H1 (cell line): ENCODE data around the gene PDIA3. TPM values are rescaled to one million over a fixed set of nuclear protein-coding genes. Genes with fewer than 3 reads are reported as not detected.
"Not testable (repeated sequence)": the region's sequence is repeated elsewhere in the genome, so short reads cannot be mapped to it uniquely, and the experiment has no call there.

ENCODE experiments used
- CTCF ChIA-PET: fragments of 300-600 bp; sonication (Branson Sonifier 250); formaldehyde crosslinking; loops from one replicate; lab custom pipeline; 2021; ENCODE audit not compliant: partially characterized antibody; lab: Charles Lee
- POLR2A ChIA-PET: fragments of 300-600 bp; sonication (Branson Sonifier 250); formaldehyde crosslinking; loops from one replicate; lab custom pipeline; 2021; ENCODE audit warnings: inconsistent platforms; ENCODE audit not compliant: partially characterized antibody; lab: Charles Lee
- DNase-seq, 2 experiments: peaks; one replicate each; pipeline versions ENCODE4 v3.0.0 to v3.0.0-alpha.2; 2010 to 2022; ENCODE audit warnings: low spot score in 2 of 2, low read depth in 1 of 2, mixed read lengths in 1 of 2
- FAIRE-seq: peaks from 2 replicates; lab custom pipeline; 2011; peaks lifted over from hg19 to GRCh38; lab: Jason Lieb, UNC
- H2AFZ ChIP-seq: 2 replicates; pipeline ENCODE4 v1.8.1; 2012; ENCODE audit warnings: low read length, inconsistent platforms
- H2AK5ac ChIP-seq: 2 replicates; pipeline ENCODE4 v1.6.1; 2013; ENCODE audit warnings: low read depth, low read length
- H2BK120ac ChIP-seq: replicated peaks from 2 replicates; pipeline ENCODE3; 2013; ENCODE audit warnings: low read depth, low read length, inconsistent platforms
- H2BK12ac ChIP-seq: 2 replicates; pipeline ENCODE4 v1.6.1; 2013; ENCODE audit warnings: low read depth, low read length
- H2BK15ac ChIP-seq: 2 replicates; pipeline ENCODE4 v1.6.1; 2013; ENCODE audit warnings: low read length
- H2BK20ac ChIP-seq: 2 replicates; pipeline ENCODE4 v1.6.1; 2013; ENCODE audit warnings: low read length
- H2BK5ac ChIP-seq: 2 replicates; pipeline ENCODE4 v1.6.1; 2013; ENCODE audit warnings: low read depth, low read length
- H3K14ac ChIP-seq: 2 replicates; pipeline ENCODE4 v1.6.1; 2013; ENCODE audit warnings: inconsistent platforms; ENCODE audit not compliant: insufficient read length
- H3K18ac ChIP-seq: 2 replicates; pipeline ENCODE4 v1.6.1; 2013; ENCODE audit warnings: low read length; ENCODE audit errors: extremely low read depth
- H3K23ac ChIP-seq: 2 replicates; pipeline ENCODE4 v1.6.1; 2013; ENCODE audit warnings: inconsistent platforms; ENCODE audit not compliant: insufficient read length
- H3K23me2 ChIP-seq: 2 replicates; pipeline ENCODE4 v1.6.1; 2013; ENCODE audit warnings: low read depth, low read length
- H3K27ac ChIP-seq: 2 replicates; pipeline ENCODE4 v1.6.1; 2011; ENCODE audit warnings: low read depth, low read length, inconsistent platforms
- H3K27me3 ChIP-seq, 4 experiments: replicated peaks in 1 of 4; 1 replicate in 1 of 4; 2 replicates in 3 of 4; pipeline versions ENCODE4 v1.6.1 to v1.8.1; 2011 to 2013; ENCODE audit warnings: low read length in 3 of 4, mild to moderate bottlenecking in 3 of 4, inconsistent platforms in 2 of 4, mixed read lengths in 2 of 4, moderate library complexity in 1 of 4; ENCODE audit not compliant: control insufficient read depth in 3 of 4, insufficient read depth in 3 of 4; ENCODE audit errors: extremely low read depth in 1 of 4
- H3K36me3 ChIP-seq, 4 experiments: 2 replicates each; pipeline versions ENCODE4 v1.6.1 to v1.8.1; 2011 to 2013; ENCODE audit warnings: mild to moderate bottlenecking in 4 of 4, low read length in 3 of 4, moderate library complexity in 2 of 4, control low read depth in 1 of 4, inconsistent platforms in 1 of 4; ENCODE audit not compliant: insufficient read depth in 4 of 4, control insufficient read depth in 2 of 4
- H3K4ac ChIP-seq: replicated peaks from 2 replicates; pipeline ENCODE3; 2013; ENCODE audit warnings: low read length, low read depth, mixed read lengths, inconsistent platforms; ENCODE audit not compliant: insufficient read length
- H3K4me1 ChIP-seq, 4 experiments: replicated peaks in 1 of 4; 1 replicate in 1 of 4; 2 replicates in 3 of 4; pipeline versions ENCODE4 v1.6.1 to v1.8.1; 2011 to 2013; ENCODE audit warnings: low read length in 3 of 4, inconsistent platforms in 2 of 4, mixed read lengths in 1 of 4; ENCODE audit not compliant: insufficient read depth in 4 of 4, control insufficient read depth in 3 of 4
- H3K4me2 ChIP-seq, 2 experiments: 2 replicates each; pipeline versions ENCODE4 v1.6.1 to v1.8.1; 2011 to 2013; ENCODE audit warnings: low read depth in 2 of 2, low read length in 2 of 2, control low read depth in 1 of 2, inconsistent platforms in 1 of 2, mild to moderate bottlenecking in 1 of 2; ENCODE audit not compliant: insufficient read depth in 1 of 2
- H3K4me3 ChIP-seq, 4 experiments: fragments of 200-600, 300-600 bp in 1 of 4; sonication (generic), shearing (Covaris generic), sonication (Bioruptor Twin) in 1 of 4; 2 replicates each; pipeline versions ENCODE4 v1.5.1 to v1.8.1; 2011 to 2016; ENCODE audit warnings: low read length in 4 of 4, low read depth in 3 of 4, control low read depth in 2 of 4, inconsistent platforms in 2 of 4, mild to moderate bottlenecking in 2 of 4, mixed read lengths in 1 of 4, moderate library complexity in 1 of 4; ENCODE audit not compliant: insufficient read depth in 2 of 4; ENCODE audit errors: extremely low read depth in 1 of 4
- H3K56ac ChIP-seq: replicated peaks from 2 replicates; pipeline ENCODE3; 2013; ENCODE audit warnings: low read depth, mild to moderate bottlenecking, mixed read lengths, low read length, inconsistent platforms; ENCODE audit not compliant: insufficient read length
- H3K79me1 ChIP-seq: 2 replicates; pipeline ENCODE4 v1.6.1; 2013; ENCODE audit warnings: low read depth, low read length, control low read depth
- H3K79me2 ChIP-seq, 2 experiments: 2 replicates each; pipeline versions ENCODE4 v1.6.1 to v1.8.1; 2012 to 2013; ENCODE audit warnings: low read length in 2 of 2, mild to moderate bottlenecking in 2 of 2, inconsistent platforms in 1 of 2; ENCODE audit not compliant: insufficient read depth in 2 of 2, control insufficient read depth in 1 of 2
- H3K9ac ChIP-seq, 4 experiments: replicated peaks in 1 of 4; 1 replicate in 1 of 4; 2 replicates in 3 of 4; pipeline versions ENCODE4 v1.6.1 to v1.8.1; 2011 to 2013; ENCODE audit warnings: low read depth in 3 of 4, low read length in 3 of 4, control low read depth in 2 of 4, mild to moderate bottlenecking in 2 of 4, moderate library complexity in 2 of 4, inconsistent platforms in 1 of 4; ENCODE audit errors: extremely low read depth in 1 of 4
- H3K9me3 ChIP-seq, 2 experiments: 2 replicates each; pipeline versions ENCODE4 v1.6.1 to v1.8.1; 2012 to 2013; ENCODE audit warnings: mild to moderate bottlenecking in 2 of 2, moderate library complexity in 2 of 2, control low read depth in 1 of 2, inconsistent platforms in 1 of 2, low read depth in 1 of 2, low read length in 1 of 2, mixed read lengths in 1 of 2; ENCODE audit not compliant: insufficient read depth in 2 of 2
- H4K20me1 ChIP-seq, 2 experiments: replicated peaks in 1 of 2; 2 replicates each; pipeline versions ENCODE3 to v1.8.1; 2011 to 2013; ENCODE audit warnings: inconsistent platforms in 2 of 2, low read length in 2 of 2, mild to moderate bottlenecking in 1 of 2; ENCODE audit not compliant: insufficient read depth in 2 of 2, control insufficient read depth in 1 of 2
- H4K5ac ChIP-seq: 2 replicates; pipeline ENCODE4 v1.6.1; 2013; ENCODE audit warnings: low read length, low read depth, mixed read lengths, inconsistent platforms; ENCODE audit not compliant: insufficient read length
- H4K8ac ChIP-seq: 2 replicates; pipeline ENCODE4 v1.8.0; 2013; ENCODE audit warnings: mild to moderate bottlenecking, moderate library complexity, low read length, inconsistent platforms; ENCODE audit not compliant: insufficient read depth; ENCODE audit errors: extremely low read depth
- H4K91ac ChIP-seq: replicated peaks from 2 replicates; pipeline ENCODE3; 2013; ENCODE audit warnings: low read length, mixed read lengths, inconsistent platforms; ENCODE audit not compliant: insufficient read length
- WGBS, 2 experiments: shearing (Covaris generic) in 1 of 2; methylation state at CpG; one replicate each; pipeline versions ENCODE4 v1.1.6 to v1.1.7; 2013 to 2015; ENCODE audit warnings: low lambda C conversion rate in 2 of 2, mixed read lengths in 2 of 2, inconsistent platforms in 1 of 2, low coverage in 1 of 2, missing lambda C conversion rate in 1 of 2; ENCODE audit not compliant: insufficient replicate concordance in 2 of 2, insufficient coverage in 1 of 2, insufficient read length in 1 of 2; ENCODE audit errors: extremely low coverage in 1 of 2, missing lambda C conversion rate in 1 of 2; 5-methylcytosine and 5-hydroxymethylcytosine counted together
- polyA plus RNA-seq, 7 experiments: library from polyadenylated mRNA; depleted of rRNA in 3 of 7; stranded (reverse) in 5 of 7; unstranded in 2 of 7; fragments of >200 nt in 5 of 7; fragments of 200-250 nt in 2 of 7; gene quantifications; 1 replicate in 5 of 7; 2 replicates in 1 of 7; 4 replicates in 1 of 7; pipeline versions ENCODE4 v1.2.1 to v1.2.3, GENCODE V29; 2011 to 2013; ENCODE audit warnings: missing spikeins in 2 of 7, mixed read lengths in 2 of 7
- total RNA-seq: library from RNA; stranded (reverse); fragmentation: NEBNext Ultra II Directional; extraction: Animal tissue kit (Norgen Biotek cat#: 25700); gene quantifications from 2 replicates; pipeline ENCODE4 v1.2.1, GENCODE V29; 2021

Gene PDIA3
- total and polyA plus RNA-seq, 2 of the 8 experiments (the other 6 are each of a cell fraction or from before 2014, with no cell fraction given), result 90.4 to 655 TPM

DNA sequence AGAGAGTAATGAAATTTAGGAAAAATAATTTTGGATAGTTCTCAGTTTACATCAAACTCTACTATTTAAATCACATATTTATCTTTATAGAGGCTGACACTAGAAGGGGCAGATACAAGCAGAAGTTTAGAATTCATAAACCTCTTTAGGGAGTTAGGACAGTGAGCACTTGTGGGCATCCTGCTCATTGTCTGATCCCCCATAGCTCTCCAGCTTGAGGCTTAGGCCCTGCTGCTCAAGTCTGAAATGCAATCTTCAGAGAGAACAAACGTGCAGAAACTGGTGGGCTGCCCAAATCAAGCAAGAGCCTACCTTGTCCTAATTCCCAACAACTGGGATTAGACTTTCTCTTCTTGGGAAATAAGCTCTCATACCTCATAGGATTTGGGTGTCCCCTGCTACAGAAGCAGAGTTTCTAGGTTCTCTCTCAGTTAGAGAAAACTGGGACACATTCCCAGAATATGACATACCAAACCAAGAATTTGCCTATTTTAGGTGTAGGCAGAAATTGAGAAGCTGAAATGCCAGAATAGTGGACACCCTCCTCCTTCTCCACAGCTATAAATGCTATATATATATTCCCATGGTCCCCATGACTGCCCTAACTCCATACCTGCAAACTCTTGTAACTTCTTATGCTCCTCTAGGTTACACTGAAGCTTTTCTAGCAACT, 18.0 kb upstream of the PDIA3 start:
- H3K9me3 ChIP-seq, H3K56ac ChIP-seq, H3K4me3 ChIP-seq, H3K9ac ChIP-seq, H4K20me1 ChIP-seq, H3K4me2 ChIP-seq, H3K14ac ChIP-seq, H3K79me2 ChIP-seq, H3K4me1 ChIP-seq, H2AK5ac ChIP-seq, FAIRE-seq, H3K4ac ChIP-seq, DNase-seq, H4K8ac ChIP-seq, H2BK15ac ChIP-seq, H4K91ac ChIP-seq, H3K27ac ChIP-seq, H3K23ac ChIP-seq, H3K18ac ChIP-seq, H3K79me1 ChIP-seq, H2AFZ ChIP-seq, H3K23me2 ChIP-seq, H4K5ac ChIP-seq, H2BK20ac ChIP-seq, H2BK12ac ChIP-seq, H2BK120ac ChIP-seq, CTCF ChIA-PET, H3K27me3 ChIP-seq, H2BK5ac ChIP-seq, H3K36me3 ChIP-seq: not testable (repeated sequence)
- WGBS, 2 experiments, result 89% methylated on average over 1 of the region's 1 CpG; no CpG with 5 or more reads in 1 of the 2 experiments
- POLR2A ChIA-PET, result interaction anchor here (1.4 kb wide), 1 partner anchor 9 kb away, joined by 3 read pairs; no protein-coding TSS in a partner anchor
